ENCODE measurements around the gene TRIM61. TPM values are rescaled to one million over a fixed set of nuclear protein-coding genes. Genes with fewer than 3 reads are reported as not detected.
A peak's percentile ranks its signal among the peaks of the same experiment; 100 is the strongest.

TRIM61 gene
- total and polyA plus RNA-seq, 9 of the 15 experiments (the other 6 are each of a cell fraction or from before 2014, with no cell fraction given), result 0.07 to 0.92 (median 0.42) TPM

DNA sequence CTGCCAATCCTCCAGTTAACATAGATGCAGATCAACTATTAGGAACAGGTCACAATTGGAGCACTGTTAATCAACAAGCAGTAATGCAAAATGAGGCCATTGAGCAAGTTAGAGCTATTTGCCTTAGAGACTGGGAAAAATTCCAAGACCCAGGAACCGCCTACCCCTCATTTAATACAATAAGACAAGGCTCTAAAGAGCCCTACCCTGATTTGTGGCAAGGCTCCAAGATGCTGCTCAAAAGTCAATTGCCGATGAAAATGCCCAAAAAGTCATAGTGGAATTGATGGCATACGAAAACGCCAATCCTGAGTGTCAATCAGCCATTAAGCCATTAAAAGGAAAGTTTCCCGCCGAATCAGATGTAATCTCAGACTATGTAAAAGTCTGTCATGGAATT is 20.5 kb upstream of the TRIM61 start (continued):
- TF ChIP-seq, protein P1, sequence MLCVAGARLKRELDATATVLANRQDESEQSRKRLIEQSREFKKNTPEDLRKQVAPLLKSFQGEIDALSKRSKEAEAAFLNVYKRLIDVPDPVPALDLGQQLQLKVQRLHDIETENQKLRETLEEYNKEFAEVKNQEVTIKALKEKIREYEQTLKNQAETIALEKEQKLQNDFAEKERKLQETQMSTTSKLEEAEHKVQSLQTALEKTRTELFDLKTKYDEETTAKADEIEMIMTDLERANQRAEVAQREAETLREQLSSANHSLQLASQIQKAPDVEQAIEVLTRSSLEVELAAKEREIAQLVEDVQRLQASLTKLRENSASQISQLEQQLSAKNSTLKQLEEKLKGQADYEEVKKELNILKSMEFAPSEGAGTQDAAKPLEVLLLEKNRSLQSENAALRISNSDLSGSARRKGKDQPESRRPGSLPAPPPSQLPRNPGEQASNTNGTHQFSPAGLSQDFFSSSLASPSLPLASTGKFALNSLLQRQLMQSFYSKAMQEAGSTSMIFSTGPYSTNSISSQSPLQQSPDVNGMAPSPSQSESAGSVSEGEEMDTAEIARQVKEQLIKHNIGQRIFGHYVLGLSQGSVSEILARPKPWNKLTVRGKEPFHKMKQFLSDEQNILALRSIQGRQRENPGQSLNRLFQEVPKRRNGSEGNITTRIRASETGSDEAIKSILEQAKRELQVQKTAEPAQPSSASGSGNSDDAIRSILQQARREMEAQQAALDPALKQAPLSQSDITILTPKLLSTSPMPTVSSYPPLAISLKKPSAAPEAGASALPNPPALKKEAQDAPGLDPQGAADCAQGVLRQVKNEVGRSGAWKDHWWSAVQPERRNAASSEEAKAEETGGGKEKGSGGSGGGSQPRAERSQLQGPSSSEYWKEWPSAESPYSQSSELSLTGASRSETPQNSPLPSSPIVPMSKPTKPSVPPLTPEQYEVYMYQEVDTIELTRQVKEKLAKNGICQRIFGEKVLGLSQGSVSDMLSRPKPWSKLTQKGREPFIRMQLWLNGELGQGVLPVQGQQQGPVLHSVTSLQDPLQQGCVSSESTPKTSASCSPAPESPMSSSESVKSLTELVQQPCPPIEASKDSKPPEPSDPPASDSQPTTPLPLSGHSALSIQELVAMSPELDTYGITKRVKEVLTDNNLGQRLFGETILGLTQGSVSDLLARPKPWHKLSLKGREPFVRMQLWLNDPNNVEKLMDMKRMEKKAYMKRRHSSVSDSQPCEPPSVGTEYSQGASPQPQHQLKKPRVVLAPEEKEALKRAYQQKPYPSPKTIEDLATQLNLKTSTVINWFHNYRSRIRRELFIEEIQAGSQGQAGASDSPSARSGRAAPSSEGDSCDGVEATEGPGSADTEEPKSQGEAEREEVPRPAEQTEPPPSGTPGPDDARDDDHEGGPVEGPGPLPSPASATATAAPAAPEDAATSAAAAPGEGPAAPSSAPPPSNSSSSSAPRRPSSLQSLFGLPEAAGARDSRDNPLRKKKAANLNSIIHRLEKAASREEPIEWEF (CRISPR knock-in tag; IDR thresholded peaks at IDR 0.05), result no peak
- TF ChIP-seq PRMT5 (CRISPR knock-in tag; IDR thresholded peaks at IDR 0.05), result no peak
- TF ChIP-seq, protein P2, sequence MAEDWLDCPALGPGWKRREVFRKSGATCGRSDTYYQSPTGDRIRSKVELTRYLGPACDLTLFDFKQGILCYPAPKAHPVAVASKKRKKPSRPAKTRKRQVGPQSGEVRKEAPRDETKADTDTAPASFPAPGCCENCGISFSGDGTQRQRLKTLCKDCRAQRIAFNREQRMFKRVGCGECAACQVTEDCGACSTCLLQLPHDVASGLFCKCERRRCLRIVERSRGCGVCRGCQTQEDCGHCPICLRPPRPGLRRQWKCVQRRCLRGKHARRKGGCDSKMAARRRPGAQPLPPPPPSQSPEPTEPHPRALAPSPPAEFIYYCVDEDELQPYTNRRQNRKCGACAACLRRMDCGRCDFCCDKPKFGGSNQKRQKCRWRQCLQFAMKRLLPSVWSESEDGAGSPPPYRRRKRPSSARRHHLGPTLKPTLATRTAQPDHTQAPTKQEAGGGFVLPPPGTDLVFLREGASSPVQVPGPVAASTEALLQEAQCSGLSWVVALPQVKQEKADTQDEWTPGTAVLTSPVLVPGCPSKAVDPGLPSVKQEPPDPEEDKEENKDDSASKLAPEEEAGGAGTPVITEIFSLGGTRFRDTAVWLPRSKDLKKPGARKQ (CRISPR knock-in tag; IDR thresholded peaks at IDR 0.05), result no peak

DNA sequence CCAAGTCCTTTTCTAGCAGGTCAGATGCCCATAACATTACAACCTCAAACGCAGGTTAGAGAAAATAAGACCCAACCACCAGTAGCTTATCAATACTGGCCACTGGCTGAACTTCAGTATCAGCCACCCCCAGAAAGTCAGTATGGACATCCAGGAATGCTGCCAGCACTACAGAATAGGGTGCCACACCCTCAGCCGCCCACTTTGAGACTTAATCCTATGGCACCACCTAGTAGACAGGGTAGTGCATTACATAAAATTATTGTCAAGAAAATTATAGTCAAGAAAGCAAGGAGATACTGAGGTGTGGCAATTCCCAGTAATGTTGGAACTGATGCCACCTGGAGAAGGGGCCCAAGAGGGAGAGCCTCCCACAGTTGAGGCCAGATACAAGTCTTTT is 19.9 kb upstream of the TRIM61 start:
- Histone ChIP-seq H3K79me2 (ENCODE audit: control insufficient read depth, insufficient read depth, low read length) (no peaks in the 10 kb centered on the region), H4K20me1 (replicated peaks; ENCODE audit: control insufficient read depth, insufficient read depth, low read length) (no peaks in the 10 kb centered on the region), H3K4me2 (ENCODE audit: insufficient read depth, low read length) (no peak overlapping the region), H3K9me1 (ENCODE audit: control insufficient read depth, insufficient read depth, low read length) (no peaks in the 10 kb centered on the region), H3K9ac (ENCODE audit: insufficient read depth in 1 of 2, low read depth in 2 of 2, low read length in 2 of 2) (no peak overlapping the region), H3K27ac (ENCODE audit: extremely low read depth, low read depth, low read length) (no peak overlapping the region), H3K4me1 (replicated peaks in 1 of 2; ENCODE audit: control insufficient read depth in 2 of 2, insufficient read depth in 2 of 2, low read length in 2 of 2) (no peaks in the 10 kb centered on the region), H3K4me3 (no peak overlapping the region), H3K36me3 (ENCODE audit: control insufficient read depth, insufficient read depth, low read length) (no peaks in the 10 kb centered on the region), H2AFZ (ENCODE audit: low read depth, low read length) (no peak overlapping the region), H3K9me3 (replicated peaks; ENCODE audit: control insufficient read depth, insufficient read depth, low read depth, low read length) (no peaks in the 10 kb centered on the region), H3K27me3 (ENCODE audit: control insufficient read depth in 2 of 2, insufficient read depth in 2 of 2, low read length in 2 of 2) (peaks cover 4 to 11% of the 10 kb centered on the region in 2 experiments; a peak in 3 of 5 replicates)
- FAIRE-seq (no peak), DNase-seq (ENCODE audit: extremely low read depth in 1 of 4, low spot score in 3 of 4) (peak in 2 of 4 experiments; percentile 14 to 53), ATAC-seq (peak; percentile 57)
- in situ Hi-C loops (cut with MboI) (no loop called here), intact Hi-C loops (cut with micrococcal nuclease) (loop anchor here (2.0 to 5.0 kb wide), 3 partner anchors 60 to 1440 kb away; no protein-coding TSS in a partner anchor)
- WGBS (ENCODE audit: insufficient coverage, low coverage, missing lambda C conversion rate), result 0% methylated on average over 2 of the region's 2 CpGs
- CTCF ChIA-PET (ENCODE audit: low intra/inter-chr PET ratio), result no interaction called here
- POLR2A ChIA-PET, result no interaction called here
- no TSS peak for BruUV-seq (replicated peaks)
- TF ChIP-seq MYBL2 (IDR thresholded peaks at IDR 0.05; ENCODE audit: low read depth), result no peak
- TF ChIP-seq MYBL2 (CRISPR knock-in tag; IDR thresholded peaks at IDR 0.05; ENCODE audit: borderline replicate concordance), result no peak
- TF ChIP-seq DDX20 (tag; IDR thresholded peaks at IDR 0.05; ENCODE audit: low read depth), result no peak
- TF ChIP-seq U2AF2 (optimal IDR thresholded peaks at IDR 0.05; ENCODE audit: low read depth, low read length), result no peak
- no peak for TF ChIP-seq NFYB (IDR thresholded peaks at IDR 0.05; ENCODE audit: extremely low read depth, insufficient read length)
- no peak for TF ChIP-seq NCOA4 (IDR thresholded peaks at IDR 0.05; ENCODE audit: partially characterized antibody)
- no peak for TF ChIP-seq CBX8 (IDR thresholded peaks at IDR 0.05; ENCODE audit: borderline replicate concordance, extremely low read depth, low read depth, low read length, poor library complexity, severe bottlenecking)
- TF ChIP-seq, protein P3, sequence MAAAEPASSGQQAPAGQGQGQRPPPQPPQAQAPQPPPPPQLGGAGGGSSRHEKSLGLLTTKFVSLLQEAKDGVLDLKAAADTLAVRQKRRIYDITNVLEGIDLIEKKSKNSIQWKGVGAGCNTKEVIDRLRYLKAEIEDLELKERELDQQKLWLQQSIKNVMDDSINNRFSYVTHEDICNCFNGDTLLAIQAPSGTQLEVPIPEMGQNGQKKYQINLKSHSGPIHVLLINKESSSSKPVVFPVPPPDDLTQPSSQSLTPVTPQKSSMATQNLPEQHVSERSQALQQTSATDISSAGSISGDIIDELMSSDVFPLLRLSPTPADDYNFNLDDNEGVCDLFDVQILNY (CRISPR knock-in tag; IDR thresholded peaks at IDR 0.05), result no peak
- peak; percentile 30 to 54; a peak in 3 of 4 replicates for TF ChIP-seq RAD21 (CRISPR knock-in tag; conservative IDR thresholded peaks at IDR 0.05 in 1 of 2, IDR thresholded peaks at IDR 0.05 in 1 of 2)

Data from K562 (cell line).